ENCODE measurements around the gene CYP27B1. TPM values are rescaled to one million over a fixed set of nuclear protein-coding genes. Genes with fewer than 3 reads are reported as not detected.

CYP27B1 gene
- total RNA-seq, 2 experiments from 2014 or later: 3.3 to 4.3 TPM

DNA sequence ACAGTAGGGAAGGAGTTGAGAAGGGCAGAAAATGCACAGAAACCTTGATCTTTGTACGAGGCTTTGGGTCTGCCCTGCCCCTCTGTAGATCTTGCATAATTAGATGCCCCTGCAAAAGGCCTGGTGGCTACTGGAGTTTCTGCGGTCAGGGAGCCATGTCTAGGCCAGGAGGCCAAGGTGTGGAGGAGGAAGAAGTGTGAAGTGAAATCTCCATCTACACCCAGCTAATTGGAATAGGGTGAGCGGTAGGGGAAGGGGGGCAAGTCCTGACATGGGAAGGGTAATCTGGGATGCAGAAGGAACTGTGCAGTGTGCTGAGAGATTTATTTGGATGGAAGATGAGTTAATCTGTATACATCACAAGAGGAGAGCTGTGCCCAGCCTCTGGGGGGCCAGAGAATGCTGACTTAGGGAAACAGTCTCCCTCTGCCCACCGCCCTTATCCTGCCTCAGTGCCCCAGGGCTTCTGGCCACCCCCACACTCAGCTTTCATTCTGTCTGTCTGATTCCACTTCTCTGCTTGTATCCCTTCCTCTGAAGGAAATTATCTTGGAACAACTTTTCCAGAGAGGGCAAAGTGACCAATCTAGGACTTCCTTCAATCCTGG lies 5.4 kb downstream of the CYP27B1 start:
- peaks cover 10% of the 10 kb centered on the region for H3K27me3 Mint-ChIP-seq
- DNase-seq: no peak
- H3K4me1 Mint-ChIP-seq: peaks cover 43% of the 10 kb centered on the region
- POLR2A ChIA-PET: interaction anchor here (1.1 to 2.2 kb wide), 2 partner anchors 22 to 141 kb away, joined by 3 to 7 read pairs; no protein-coding TSS in a partner anchor
- H3K27ac Mint-ChIP-seq: no peak overlapping the region
- peaks cover 17% of the 10 kb centered on the region for H3K36me3 Mint-ChIP-seq (ENCODE audit: low read depth)
- H3K4me3 Mint-ChIP-seq: no peak overlapping the region
- H3K9me3 Mint-ChIP-seq: no peaks in the 10 kb centered on the region
- CTCF ChIA-PET: interaction anchor here (1.4 kb wide), 1 partner anchor 138 kb away, joined by 4 read pairs; no protein-coding TSS in a partner anchor

DNA sequence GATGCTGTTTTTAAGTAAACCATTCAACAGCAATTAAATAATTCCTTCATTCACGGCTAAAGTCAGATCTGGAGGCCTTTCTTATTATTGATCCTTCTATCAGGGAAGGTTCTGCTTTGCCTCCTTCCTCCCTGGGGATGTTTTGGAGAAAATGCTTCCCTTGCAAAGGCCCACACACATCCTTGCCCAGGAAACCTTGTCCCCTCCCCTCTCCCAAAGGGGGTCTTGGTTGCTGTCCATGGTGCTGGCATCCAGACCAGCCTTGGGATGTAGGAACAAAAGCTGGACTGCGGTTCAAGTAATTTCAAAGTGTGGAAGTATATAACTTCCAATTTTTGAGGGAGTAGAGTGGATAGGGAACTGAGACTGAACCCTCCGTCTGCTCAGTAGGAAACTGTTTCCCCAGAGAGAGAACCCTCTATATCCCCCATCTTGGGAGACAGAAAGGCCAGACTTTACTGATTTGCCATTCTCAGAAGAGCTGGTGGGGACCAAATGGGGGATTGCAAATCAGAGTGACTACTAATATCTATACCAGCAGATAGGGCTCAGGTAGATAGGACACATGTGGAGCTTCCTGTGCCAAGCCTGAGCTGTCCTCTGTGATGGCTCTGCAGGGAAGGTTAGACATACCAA lies 6.4 kb downstream of the CYP27B1 start:
- ChIA-PET CTCF (interaction anchor here (0.5 to 2.3 kb wide), 7 partner anchors 16 to 138 kb away, joined by 3 to 8 read pairs (median 4); partner anchors contain the start of gene TSPAN31), POLR2A (interaction anchor here (2.0 to 2.2 kb wide), 2 partner anchors 8 to 23 kb away, joined by 5 to 7 read pairs; no protein-coding TSS in a partner anchor)
- Mint-ChIP-seq H3K9me3 (no peaks in the 10 kb centered on the region), H3K27ac (no peak overlapping the region), H3K36me3 (ENCODE audit: low read depth) (peaks cover 17% of the 10 kb centered on the region), H3K4me1 (peaks cover 40% of the 10 kb centered on the region), H3K4me3 (no peak overlapping the region), H3K27me3 (peaks cover 3% of the 10 kb centered on the region)
- no peak for DNase-seq

DNA sequence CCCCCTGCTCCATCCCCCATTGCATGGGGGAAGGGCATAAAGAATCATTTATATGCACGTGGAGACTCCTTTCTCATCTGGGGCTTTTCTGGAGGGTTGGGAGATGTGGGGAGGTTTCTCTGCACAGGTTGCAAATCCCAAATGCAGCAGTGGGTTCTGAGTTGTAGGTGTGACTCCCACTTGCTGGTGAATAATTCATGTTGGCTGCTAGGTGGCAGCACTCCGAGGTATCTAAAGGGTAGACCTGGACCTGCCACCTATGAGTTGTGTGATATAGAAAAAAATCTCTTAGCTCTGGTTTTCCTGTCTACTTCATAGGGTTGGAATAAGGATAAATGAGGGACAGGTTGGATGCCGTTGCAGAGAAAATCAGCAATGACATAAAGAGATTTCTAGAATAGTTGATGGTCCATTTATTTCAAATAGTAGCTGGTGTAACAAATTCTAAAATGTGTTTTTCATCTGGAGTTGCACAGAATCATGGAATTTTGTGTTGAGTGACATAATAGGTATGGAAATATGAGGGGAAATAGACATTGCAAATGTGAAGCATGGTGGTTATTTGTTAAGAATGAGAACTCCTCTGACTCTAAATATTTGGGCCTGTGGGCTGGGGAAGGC lies 7.4 kb downstream of the CYP27B1 start:
- ChIA-PET CTCF (interaction anchor here (0.6 to 2.3 kb wide), 18 partner anchors 8 to 146 kb away, joined by 3 to 10 read pairs (median 6); partner anchors contain the start of genes CYP27B1, EEF1AKMT3, METTL1 and TSFM), POLR2A (interaction anchor here (0.6 to 2.2 kb wide), 6 partner anchors 9 to 280 kb away, joined by 3 to 7 read pairs (median 4); partner anchors contain the start of genes ARHGAP9 and TSPAN31)
- Mint-ChIP-seq H3K9me3 (no peaks in the 10 kb centered on the region), H3K4me1 (peaks cover 34% of the 10 kb centered on the region), H3K36me3 (ENCODE audit: low read depth) (peaks cover 17% of the 10 kb centered on the region), H3K4me3 (no peak overlapping the region), H3K27ac (no peak overlapping the region), H3K27me3 (peaks cover 2% of the 10 kb centered on the region)
- peak; percentile 48 for DNase-seq

DNA sequence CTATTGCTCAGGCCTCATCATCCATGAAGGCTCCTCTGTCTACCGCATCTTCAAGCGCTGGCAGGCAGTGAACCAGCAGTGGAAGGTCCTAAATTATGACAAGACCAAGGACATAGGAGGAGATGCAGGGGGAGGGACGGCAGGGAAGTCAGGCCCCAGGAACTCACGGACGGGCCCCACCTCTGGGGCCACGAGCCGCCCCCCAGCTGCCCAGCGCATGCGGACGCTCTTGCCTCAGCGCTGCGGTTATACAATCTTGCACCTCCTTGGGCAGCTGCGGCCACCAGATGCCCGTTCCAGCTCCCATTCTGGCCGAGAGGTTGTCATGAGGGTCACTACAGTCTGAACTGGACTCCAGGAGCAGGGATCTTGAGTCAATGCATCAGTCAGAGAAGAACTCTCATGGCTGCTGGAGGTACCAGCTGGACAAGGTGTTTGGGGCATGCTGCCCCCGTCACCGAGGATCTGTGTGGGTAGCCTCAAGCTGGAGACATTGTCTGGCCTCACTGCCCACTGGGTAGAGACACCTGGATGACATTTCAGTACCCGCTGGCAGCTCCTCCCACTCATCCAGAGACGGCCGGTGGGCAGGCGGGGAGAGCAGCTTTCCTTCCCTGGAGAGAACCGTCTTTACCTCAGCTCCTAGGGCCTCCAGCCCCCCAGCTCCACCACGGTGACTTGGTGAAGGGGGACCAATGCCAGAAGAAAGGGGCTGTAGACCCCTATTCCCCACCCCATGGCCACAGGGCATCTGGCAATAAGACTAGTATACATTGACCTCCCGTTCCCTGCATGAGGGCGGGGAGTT lies 8.1 kb downstream of the CYP27B1 start:
- no peak for DNase-seq
- peaks cover 3% of the 10 kb centered on the region for H3K27me3 Mint-ChIP-seq
- H3K9me3 Mint-ChIP-seq: no peaks in the 10 kb centered on the region
- H3K4me1 Mint-ChIP-seq: peaks cover 36% of the 10 kb centered on the region
- H3K36me3 Mint-ChIP-seq (ENCODE audit: low read depth): peaks cover 17% of the 10 kb centered on the region
- ChIA-PET CTCF (interaction anchor here (1.0 to 2.3 kb wide), 15 partner anchors 9 to 147 kb away, joined by 3 to 10 read pairs (median 7); partner anchors contain the start of genes CYP27B1, EEF1AKMT3, METTL1 and TSFM), POLR2A (interaction anchor here (0.7 to 2.2 kb wide), 6 partner anchors 10 to 279 kb away, joined by 3 to 7 read pairs (median 4); partner anchors contain the start of genes ARHGAP9, TSFM and TSPAN31)
- H3K4me3 Mint-ChIP-seq: no peak overlapping the region
- H3K27ac Mint-ChIP-seq: no peak overlapping the region

DNA sequence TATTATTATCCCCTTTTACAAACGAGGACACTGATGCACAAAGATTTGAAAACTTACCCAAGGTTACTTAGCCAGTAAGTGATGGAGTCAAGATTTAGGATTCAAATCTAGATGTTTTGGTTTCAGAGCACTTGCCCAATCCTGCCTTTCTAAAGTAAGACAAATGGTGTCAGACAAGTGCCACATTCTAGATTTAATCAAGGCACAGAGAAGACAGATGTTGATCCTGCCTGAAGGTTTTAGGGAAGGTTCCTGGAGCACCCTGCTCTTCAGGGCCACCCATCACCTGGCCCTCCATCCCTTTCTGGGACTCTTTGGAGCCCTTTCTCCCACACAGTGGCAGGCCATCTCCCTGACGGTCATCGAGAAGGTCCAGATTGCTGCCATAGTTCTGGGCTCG lies 9.1 kb downstream of the CYP27B1 start:
- ChIA-PET CTCF (interaction anchor here (2.4 kb wide), 1 partner anchor 145 kb away, joined by 14 read pairs; no protein-coding TSS in a partner anchor), POLR2A (no interaction called here)
- Mint-ChIP-seq H3K27ac (no peak overlapping the region), H3K4me1 (peaks cover 40% of the 10 kb centered on the region), H3K4me3 (no peak overlapping the region), H3K9me3 (no peaks in the 10 kb centered on the region), H3K36me3 (ENCODE audit: low read depth) (peaks cover 17% of the 10 kb centered on the region), H3K27me3 (peaks cover 3% of the 10 kb centered on the region)
- DNase-seq: no peak

DNA sequence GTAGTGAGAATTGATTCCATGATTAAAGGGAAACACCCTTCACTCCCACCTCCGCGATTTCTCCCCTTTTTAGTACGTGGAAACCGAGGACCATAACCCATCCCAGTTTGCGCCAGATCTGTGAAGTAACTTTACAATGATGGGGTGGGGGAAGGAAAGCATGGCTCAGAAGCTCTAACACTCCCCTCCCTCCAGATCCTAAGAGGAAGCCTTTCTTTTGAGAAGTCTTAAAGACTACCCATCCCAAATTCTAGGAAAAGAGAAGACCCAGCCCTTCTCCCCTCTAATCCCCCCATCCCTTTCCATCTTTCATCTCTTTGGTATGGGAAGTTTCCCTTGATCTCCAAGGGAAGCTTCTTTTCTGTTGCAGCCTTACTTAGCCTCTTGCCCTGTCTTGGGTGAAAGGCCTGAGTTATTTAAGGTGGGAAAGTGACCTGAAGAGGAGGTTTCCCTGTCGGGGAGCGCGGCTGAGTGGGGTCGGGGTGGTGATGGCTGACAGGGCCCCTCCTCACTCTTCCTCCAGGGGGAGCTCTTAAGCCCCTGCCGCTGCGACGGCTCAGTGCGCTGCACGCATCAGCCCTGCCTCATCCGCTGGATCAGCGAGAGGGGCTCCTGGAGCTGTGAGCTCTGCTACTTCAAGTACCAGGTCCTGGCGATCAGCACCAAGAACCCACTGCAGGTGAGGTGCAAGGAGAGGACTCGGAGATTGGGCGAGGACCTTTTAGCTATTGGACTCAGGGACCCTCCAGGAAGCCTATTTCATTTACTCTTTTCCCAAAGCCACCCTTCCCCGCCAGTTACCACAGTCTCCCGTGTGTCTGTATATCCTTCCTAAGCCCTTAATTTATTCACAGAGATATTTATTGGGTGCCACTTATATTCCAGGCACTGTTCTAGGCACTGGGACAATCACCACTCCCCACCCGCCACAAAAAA lies 10.2 kb downstream of the CYP27B1 start:
- CTCF ChIA-PET: interaction anchor here (0.5 to 2.4 kb wide), 25 partner anchors 8 to 329 kb away, joined by 3 to 39 read pairs (median 6); partner anchors contain the start of genes CTDSP2, CYP27B1, EEF1AKMT3 and METTL1

DNA sequence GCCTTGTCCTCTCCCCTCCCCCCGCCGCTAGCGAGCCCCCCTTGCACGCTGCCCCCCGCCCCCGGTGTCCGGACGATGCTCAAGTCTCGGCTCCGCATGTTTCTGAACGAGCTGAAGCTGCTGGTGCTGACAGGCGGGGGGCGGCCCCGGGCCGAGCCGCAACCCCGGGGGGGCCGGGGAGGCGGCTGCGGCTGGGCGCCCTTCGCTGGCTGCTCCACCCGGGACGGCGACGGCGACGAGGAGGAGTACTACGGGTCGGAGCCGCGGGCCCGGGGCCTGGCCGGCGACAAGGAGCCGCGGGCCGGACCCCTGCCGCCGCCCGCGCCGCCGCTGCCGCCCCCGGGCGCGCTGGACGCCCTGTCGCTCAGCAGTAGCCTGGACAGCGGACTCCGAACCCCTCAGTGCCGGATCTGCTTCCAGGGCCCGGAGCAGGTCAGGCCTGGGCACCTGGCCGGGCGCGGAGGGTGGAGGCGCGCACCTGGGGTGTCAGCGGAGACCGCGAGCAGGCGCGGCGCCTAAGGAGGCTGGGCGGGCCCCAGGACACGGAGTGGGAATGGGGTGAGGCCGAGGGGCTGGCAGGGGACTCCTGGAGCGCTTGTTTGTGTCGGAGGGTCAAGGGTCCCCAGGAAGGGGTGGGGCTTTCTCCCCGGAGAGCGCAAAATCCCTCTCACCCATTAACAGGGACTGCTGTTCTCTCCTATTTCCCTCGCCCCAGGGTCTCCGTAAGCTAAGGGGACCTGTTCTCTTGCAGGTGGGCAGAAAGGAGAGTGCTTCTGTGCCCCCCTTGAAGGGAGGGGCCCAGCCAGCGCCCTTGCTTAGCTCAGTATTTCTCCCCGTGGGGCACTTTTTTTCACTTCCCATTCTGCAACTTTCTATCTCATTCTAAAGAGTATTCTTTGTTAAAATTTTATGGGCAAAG lies 11.2 kb downstream of the CYP27B1 start:
- POLR2A ChIA-PET: interaction anchor here (1.0 to 2.4 kb wide), 8 partner anchors 9 to 185 kb away, joined by 3 to 13 read pairs (median 5); partner anchors contain the start of genes ATP23, TSFM and TSPAN31
- Mint-ChIP-seq H3K4me3 (peak overlapping the region; percentile 78), H3K36me3 (ENCODE audit: low read depth) (peaks cover 28% of the 10 kb centered on the region), H3K27ac (peak overlapping the region; percentile 8), H3K9me3 (no peaks in the 10 kb centered on the region), H3K27me3 (peaks cover 3% of the 10 kb centered on the region), H3K4me1 (peaks cover 58% of the 10 kb centered on the region)
- DNase-seq: peak; percentile 40
- CTCF ChIA-PET: interaction anchor here (0.6 to 2.4 kb wide), 18 partner anchors 9 to 209 kb away, joined by 3 to 39 read pairs (median 12); partner anchors contain the start of genes CYP27B1, EEF1AKMT3, METTL1 and TSFM

More for the DNA sequence above, 10.2 kb downstream of the CYP27B1 start:
- POLR2A ChIA-PET: interaction anchor here (0.6 to 2.4 kb wide), 10 partner anchors 8 to 184 kb away, joined by 3 to 13 read pairs (median 4); partner anchors contain the start of genes ATP23, PIP4K2C, TSFM and TSPAN31
- peak overlapping the region; percentile 78 for H3K4me3 Mint-ChIP-seq
- H3K27me3 Mint-ChIP-seq: peaks cover 3% of the 10 kb centered on the region
- DNase-seq: peak; percentile 74
- peak overlapping the region; percentile 8 for H3K27ac Mint-ChIP-seq
- H3K4me1 Mint-ChIP-seq: peaks cover 49% of the 10 kb centered on the region
- no peaks in the 10 kb centered on the region for H3K9me3 Mint-ChIP-seq
- peaks cover 21% of the 10 kb centered on the region for H3K36me3 Mint-ChIP-seq (ENCODE audit: low read depth)

DNA sequence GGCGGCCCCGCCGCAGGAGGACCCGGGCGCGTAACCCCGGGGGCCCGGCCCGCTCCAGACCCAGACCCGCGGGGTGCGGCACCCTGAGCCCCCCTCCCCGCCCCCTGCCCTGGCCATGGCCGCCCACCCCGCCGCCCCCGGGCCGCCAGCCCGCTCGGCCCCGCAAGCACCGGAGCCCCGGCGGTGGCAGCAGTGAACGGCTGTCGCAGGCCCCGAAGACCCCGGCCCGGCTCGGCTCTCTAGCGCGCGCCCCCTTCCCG lies 11.8 kb downstream of the CYP27B1 start:
- peaks cover 63% of the 10 kb centered on the region for H3K4me1 Mint-ChIP-seq
- no peaks in the 10 kb centered on the region for H3K9me3 Mint-ChIP-seq
- H3K27me3 Mint-ChIP-seq: peaks cover 3% of the 10 kb centered on the region
- POLR2A ChIA-PET: interaction anchor here (1.0 to 2.4 kb wide), 2 partner anchors 9 to 10 kb away, joined by 3 to 11 read pairs; partner anchors contain the start of gene TSPAN31
- H3K27ac Mint-ChIP-seq: no peak overlapping the region
- CTCF ChIA-PET: interaction anchor here (0.6 kb wide), 2 partner anchors 11 to 23 kb away, joined by 3 read pairs; no protein-coding TSS in a partner anchor
- H3K36me3 Mint-ChIP-seq (ENCODE audit: low read depth): peaks cover 33% of the 10 kb centered on the region
- DNase-seq: no peak
- H3K4me3 Mint-ChIP-seq: peak overlapping the region; percentile 28

DNA sequence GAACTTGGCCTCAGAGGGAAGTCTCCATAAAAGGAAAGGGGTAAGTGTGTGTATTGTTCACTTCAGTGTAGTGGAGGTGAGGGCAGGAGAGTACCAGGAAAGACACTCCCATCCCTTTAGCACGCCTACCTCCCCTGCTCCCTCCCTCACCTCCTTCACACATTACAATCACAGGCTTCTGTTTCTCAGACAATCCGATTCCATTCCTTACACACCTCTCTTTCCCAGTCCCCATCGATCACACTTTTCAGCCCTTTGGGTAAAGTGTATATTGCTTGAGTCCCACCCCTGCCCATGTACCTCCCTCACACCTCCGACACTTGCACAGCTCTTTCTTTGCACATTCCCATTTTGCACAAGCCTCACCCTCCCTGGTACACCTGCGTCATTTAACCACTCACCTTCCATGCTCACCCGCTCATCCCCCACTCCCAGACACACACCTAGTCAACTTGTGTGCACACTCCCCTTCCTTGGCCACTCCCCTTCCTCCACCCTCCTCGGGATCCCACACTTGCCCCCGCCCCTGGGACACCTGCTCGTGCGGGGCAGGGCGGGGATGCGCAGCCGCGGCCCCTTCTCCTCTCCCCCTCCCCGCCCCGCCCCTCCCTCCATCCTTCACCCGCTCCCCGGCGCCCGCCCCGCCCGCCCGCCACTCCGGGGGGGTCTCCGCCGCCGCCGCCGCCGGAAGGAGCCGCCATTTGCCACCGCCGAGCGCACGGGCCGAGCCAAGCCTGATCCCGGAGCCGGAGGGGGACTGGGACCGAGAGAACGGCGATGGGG lies 12.3 kb downstream of the CYP27B1 start, which contains the start of gene MARCHF9:
Gene MARCHF9, plus strand, starts transcription at position 693 of the 783 bp plus-strand sequence. CDS start 426 bp downstream, outside the sequence.
- Mint-ChIP-seq H3K9me3 (no peaks in the 10 kb centered on the region), H3K4me3 (peak within 1 kb of the TSS; percentile 93), H3K4me1 (peaks cover 63% of the 10 kb centered on the region), H3K36me3 (ENCODE audit: low read depth) (peaks cover 34% of the 10 kb centered on the region), H3K27ac (peak within 1 kb of the TSS; percentile 81), H3K27me3 (peaks cover 3% of the 10 kb centered on the region)
- peak; percentile 88 for DNase-seq
- CTCF ChIA-PET: interaction anchor here (0.6 kb wide), 2 partner anchors 11 to 23 kb away, joined by 3 read pairs; no protein-coding TSS in a partner anchor
- POLR2A ChIA-PET: interaction anchor here (1.0 to 2.4 kb wide), 5 partner anchors 10 to 17 kb away, joined by 3 to 11 read pairs (median 3); partner anchors contain the start of genes EEF1AKMT3, METTL1 and TSPAN31
